ENCODE measurements around the gene STOML1.

STOML1 gene

GRCh38 chr15:73930371-73930770 is 61.7 kb downstream of the STOML1 start:
- DNase-seq (ENCODE audit: low spot score) = no peak

GRCh38 chr15:73928971-73929627 is 63.0 kb downstream of the STOML1 start:
- DNase-seq (ENCODE audit: low spot score) = no peak

Measured in SW480 (cell line).